ENCODE data around the gene BST1.

BST1 gene

GRCh38 chr4:15681067-15681371 lies 21.8 kb upstream of the BST1 start:
- Histone ChIP-seq H3K9ac (ENCODE audit: low read length) (peak overlapping the region; percentile 92), H3K4me1 (ENCODE audit: control insufficient read depth, low read depth, low read length) (peaks cover 44% of the 10 kb centered on the region), H3K9me3 (ENCODE audit: control insufficient read depth, low read depth, low read length) (no peaks in the 10 kb centered on the region), H3K4me3 (ENCODE audit: low read length) (peak overlapping the region; percentile 80), H3K27me3 (ENCODE audit: control insufficient read depth, insufficient read depth, low read length) (no peaks in the 10 kb centered on the region), H3K36me3 (ENCODE audit: control insufficient read depth, low read depth, low read length) (no peaks in the 10 kb centered on the region), H3K27ac (ENCODE audit: low read length) (peak overlapping the region; percentile 81)

GRCh38 chr4:15681372-15682241 lies 21.3 kb upstream of the BST1 start, which contains the start of gene FAM200B:
Gene FAM200B (plus strand): TSS chr4:15681827. CDS start chr4:15686978, 5,151 bp downstream.
- no peaks in the 10 kb centered on the region for H3K27me3 ChIP-seq (ENCODE audit: control insufficient read depth, insufficient read depth, low read length)
- H3K4me1 ChIP-seq (ENCODE audit: control insufficient read depth, low read depth, low read length) = peaks cover 44% of the 10 kb centered on the region
- H3K4me3 ChIP-seq (ENCODE audit: low read length) = peak within 1 kb of the TSS; percentile 80
- H3K9me3 ChIP-seq (ENCODE audit: control insufficient read depth, low read depth, low read length) = no peaks in the 10 kb centered on the region
- H3K27ac ChIP-seq (ENCODE audit: low read length) = peak within 1 kb of the TSS; percentile 81
- peaks cover 5% of the 10 kb centered on the region for H3K36me3 ChIP-seq (ENCODE audit: control insufficient read depth, low read depth, low read length)
- H3K9ac ChIP-seq (ENCODE audit: low read length) = peak within 1 kb of the TSS; percentile 92

GRCh38 chr4:15682242-15683142 lies 20.4 kb upstream of the BST1 start:
- peaks cover 41% of the 10 kb centered on the region for H3K4me1 ChIP-seq (ENCODE audit: control insufficient read depth, low read depth, low read length)
- no peaks in the 10 kb centered on the region for H3K9me3 ChIP-seq (ENCODE audit: control insufficient read depth, low read depth, low read length)
- H3K36me3 ChIP-seq (ENCODE audit: control insufficient read depth, low read depth, low read length) = peaks cover 14% of the 10 kb centered on the region
- no peaks in the 10 kb centered on the region for H3K27me3 ChIP-seq (ENCODE audit: control insufficient read depth, insufficient read depth, low read length)
- peak overlapping the region; percentile 80 for H3K4me3 ChIP-seq (ENCODE audit: low read length)
- H3K27ac ChIP-seq (ENCODE audit: low read length) = peak overlapping the region; percentile 79
- peak overlapping the region; percentile 88 for H3K9ac ChIP-seq (ENCODE audit: low read length)

- peak overlapping the region; percentile 80 for H3K4me3 ChIP-seq (ENCODE audit: low read length)
- H3K27ac ChIP-seq (ENCODE audit: low read length) = no peak overlapping the region
- no peaks in the 10 kb centered on the region for H3K27me3 ChIP-seq (ENCODE audit: control insufficient read depth, insufficient read depth, low read length)
- H3K4me1 ChIP-seq (ENCODE audit: control insufficient read depth, low read depth, low read length) = peaks cover 37% of the 10 kb centered on the region
- peaks cover 20% of the 10 kb centered on the region for H3K36me3 ChIP-seq (ENCODE audit: control insufficient read depth, low read depth, low read length)
- H3K9me3 ChIP-seq (ENCODE audit: control insufficient read depth, low read depth, low read length) = no peaks in the 10 kb centered on the region
- peak overlapping the region; percentile 88 for H3K9ac ChIP-seq (ENCODE audit: low read length)
These were observed 19.7 kb upstream of the BST1 start for GRCh38 chr4:15683143-15683495.

GRCh38 chr4:15684498-15684897 lies 18.4 kb upstream of the BST1 start:
- Histone ChIP-seq H3K9me3 (ENCODE audit: control insufficient read depth, low read depth, low read length) (no peaks in the 10 kb centered on the region), H3K4me1 (ENCODE audit: control insufficient read depth, low read depth, low read length) (peaks cover 34% of the 10 kb centered on the region), H3K9ac (ENCODE audit: low read length) (peak overlapping the region; percentile 15), H3K4me3 (ENCODE audit: low read length) (peak overlapping the region; percentile 14), H3K36me3 (ENCODE audit: control insufficient read depth, low read depth, low read length) (peaks cover 21% of the 10 kb centered on the region), H3K27me3 (ENCODE audit: control insufficient read depth, insufficient read depth, low read length) (no peaks in the 10 kb centered on the region), H3K27ac (ENCODE audit: low read length) (no peak overlapping the region)

GRCh38 chr4:15688051-15688450 lies 14.8 kb upstream of the BST1 start:
- H3K27ac ChIP-seq (ENCODE audit: low read length) = no peak overlapping the region
- H3K4me1 ChIP-seq (ENCODE audit: control insufficient read depth, low read depth, low read length) = peaks cover 37% of the 10 kb centered on the region
- no peaks in the 10 kb centered on the region for H3K9me3 ChIP-seq (ENCODE audit: control insufficient read depth, low read depth, low read length)
- H3K9ac ChIP-seq (ENCODE audit: low read length) = no peak overlapping the region
- H3K27me3 ChIP-seq (ENCODE audit: control insufficient read depth, insufficient read depth, low read length) = no peaks in the 10 kb centered on the region
- H3K4me3 ChIP-seq (ENCODE audit: low read length) = no peak overlapping the region
- H3K36me3 ChIP-seq (ENCODE audit: control insufficient read depth, low read depth, low read length) = peaks cover 21% of the 10 kb centered on the region

- Histone ChIP-seq H3K27me3 (ENCODE audit: control insufficient read depth, insufficient read depth, low read length) (no peaks in the 10 kb centered on the region), H3K27ac (ENCODE audit: low read length) (no peak overlapping the region), H3K9me3 (ENCODE audit: control insufficient read depth, low read depth, low read length) (no peaks in the 10 kb centered on the region), H3K4me1 (ENCODE audit: control insufficient read depth, low read depth, low read length) (peaks cover 26% of the 10 kb centered on the region), H3K4me3 (ENCODE audit: low read length) (no peak overlapping the region), H3K9ac (ENCODE audit: low read length) (no peak overlapping the region), H3K36me3 (ENCODE audit: control insufficient read depth, low read depth, low read length) (peaks cover 21% of the 10 kb centered on the region)
These were observed 13.3 kb upstream of the BST1 start for GRCh38 chr4:15689540-15689939.

- H3K9ac ChIP-seq (ENCODE audit: low read length) = no peak overlapping the region
- H3K4me3 ChIP-seq (ENCODE audit: low read length) = peak overlapping the region; percentile 15
- H3K27ac ChIP-seq (ENCODE audit: low read length) = no peak overlapping the region
- no peaks in the 10 kb centered on the region for H3K9me3 ChIP-seq (ENCODE audit: control insufficient read depth, low read depth, low read length)
- peaks cover 21% of the 10 kb centered on the region for H3K36me3 ChIP-seq (ENCODE audit: control insufficient read depth, low read depth, low read length)
- no peaks in the 10 kb centered on the region for H3K27me3 ChIP-seq (ENCODE audit: control insufficient read depth, insufficient read depth, low read length)
- H3K4me1 ChIP-seq (ENCODE audit: control insufficient read depth, low read depth, low read length) = peaks cover 25% of the 10 kb centered on the region
These were observed 12.7 kb upstream of the BST1 start for GRCh38 chr4:15690020-15690809.

- H3K9ac ChIP-seq (ENCODE audit: low read length) = no peak overlapping the region
- no peak overlapping the region for H3K27ac ChIP-seq (ENCODE audit: low read length)
- peaks cover 17% of the 10 kb centered on the region for H3K36me3 ChIP-seq (ENCODE audit: control insufficient read depth, low read depth, low read length)
- H3K4me3 ChIP-seq (ENCODE audit: low read length) = no peak overlapping the region
- no peaks in the 10 kb centered on the region for H3K27me3 ChIP-seq (ENCODE audit: control insufficient read depth, insufficient read depth, low read length)
- peaks cover 28% of the 10 kb centered on the region for H3K4me1 ChIP-seq (ENCODE audit: control insufficient read depth, low read depth, low read length)
- no peaks in the 10 kb centered on the region for H3K9me3 ChIP-seq (ENCODE audit: control insufficient read depth, low read depth, low read length)
These were observed 11.3 kb upstream of the BST1 start for GRCh38 chr4:15691346-15692135.

- no peak overlapping the region for H3K4me3 ChIP-seq (ENCODE audit: low read length)
- peaks cover 6% of the 10 kb centered on the region for H3K36me3 ChIP-seq (ENCODE audit: control insufficient read depth, low read depth, low read length)
- H3K4me1 ChIP-seq (ENCODE audit: control insufficient read depth, low read depth, low read length) = peaks cover 28% of the 10 kb centered on the region
- H3K27me3 ChIP-seq (ENCODE audit: control insufficient read depth, insufficient read depth, low read length) = no peaks in the 10 kb centered on the region
- H3K27ac ChIP-seq (ENCODE audit: low read length) = no peak overlapping the region
- H3K9ac ChIP-seq (ENCODE audit: low read length) = no peak overlapping the region
- no peaks in the 10 kb centered on the region for H3K9me3 ChIP-seq (ENCODE audit: control insufficient read depth, low read depth, low read length)
These were observed 10.3 kb upstream of the BST1 start for GRCh38 chr4:15692602-15693001.
